Endothelial cell (in vitro differentiated cells): Measurements from ENCODE around the gene KRT17. TPM values are rescaled to one million over a fixed set of nuclear protein-coding genes. Genes with fewer than 3 reads are reported as not detected.
"Not testable (repeated sequence)": the region's sequence is repeated elsewhere in the genome, so short reads cannot be mapped to it uniquely, and the experiment has no call there.

Experiments
- DNase-seq: peaks from one replicate; pipeline ENCODE4 v3.0.0; 2021; ENCODE audit warnings: low spot score
- H3K27ac Mint-ChIP-seq: one replicate; pipeline ENCODE4 v1.8.0; 2021; ENCODE audit warnings: mixed read lengths, inconsistent platforms; ENCODE audit not compliant: unreplicated experiment
- H3K27me3 Mint-ChIP-seq: one replicate; pipeline ENCODE4 v1.8.0; 2021; ENCODE audit warnings: mild to moderate bottlenecking, moderate library complexity, mixed read lengths, inconsistent platforms; ENCODE audit not compliant: unreplicated experiment
- H3K36me3 Mint-ChIP-seq: one replicate; pipeline ENCODE4 v1.8.0; 2021; ENCODE audit warnings: mild to moderate bottlenecking, low read depth, mixed read lengths, inconsistent platforms; ENCODE audit not compliant: unreplicated experiment
- H3K4me1 Mint-ChIP-seq: one replicate; pipeline ENCODE4 v1.8.0; 2021; ENCODE audit warnings: mild to moderate bottlenecking, mixed read lengths, inconsistent platforms; ENCODE audit not compliant: unreplicated experiment
- H3K4me3 Mint-ChIP-seq: one replicate; pipeline ENCODE4 v1.8.0; 2021; ENCODE audit warnings: mild to moderate bottlenecking, mixed read lengths, inconsistent platforms; ENCODE audit not compliant: unreplicated experiment
- H3K9me3 Mint-ChIP-seq: one replicate; pipeline ENCODE4 v1.8.0; 2021; ENCODE audit warnings: mixed read lengths, inconsistent platforms; ENCODE audit not compliant: unreplicated experiment
- CTCF ChIP-seq: fragments of 200-600 bp; sonication (generic); IDR thresholded peaks from one replicate; pipeline ENCODE4 v1.5.0; 2021; ENCODE audit warnings: antibody characterized with exemption; ENCODE audit not compliant: unreplicated experiment
- total RNA-seq: library from RNA; stranded (reverse); fragmentation: NEBNext Ultra II Directional; extraction: Animal tissue kit (Norgen Biotek cat#: 25700); gene quantifications from one replicate; pipeline ENCODE4 v1.2.1, GENCODE V29; 2021; ENCODE audit not compliant: unreplicated experiment

KRT17 gene
- total RNA-seq, 1 donor from 2014 or later, result not detected

GRCh38 chr17:41610965-41611640, 13.3 kb downstream of the KRT17 start:
- H3K27me3 Mint-ChIP-seq, result peaks cover 6% of the 10 kb centered on the region
- no peak for DNase-seq
- H3K4me3 Mint-ChIP-seq, result no peak overlapping the region
- no peaks in the 10 kb centered on the region for H3K9me3 Mint-ChIP-seq
- no peak overlapping the region for H3K27ac Mint-ChIP-seq
- no peak for TF ChIP-seq CTCF
- H3K36me3 Mint-ChIP-seq, result peaks cover 4% of the 10 kb centered on the region
- no peaks in the 10 kb centered on the region for H3K4me1 Mint-ChIP-seq

GRCh38 chr17:41610061-41610517, 14.3 kb downstream of the KRT17 start:
- H3K36me3 Mint-ChIP-seq, H3K27me3 Mint-ChIP-seq, H3K9me3 Mint-ChIP-seq, H3K4me3 Mint-ChIP-seq, H3K27ac Mint-ChIP-seq, H3K4me1 Mint-ChIP-seq: not testable (repeated sequence)
- DNase-seq, result peak; percentile 32

GRCh38 chr17:41606930-41607329, 17.4 kb downstream of the KRT17 start:
- H3K9me3 Mint-ChIP-seq, H3K36me3 Mint-ChIP-seq, H3K4me1 Mint-ChIP-seq, H3K27me3 Mint-ChIP-seq, H3K4me3 Mint-ChIP-seq, DNase-seq: not testable (repeated sequence)
- H3K27ac Mint-ChIP-seq, result peak overlapping the region; percentile 38

GRCh38 chr17:41602524-41602923, 21.9 kb downstream of the KRT17 start:
- Mint-ChIP-seq H3K4me3 (no peak overlapping the region), H3K27me3 (no peaks in the 10 kb centered on the region), H3K36me3 (peaks cover 3% of the 10 kb centered on the region), H3K27ac (no peak overlapping the region), H3K4me1 (no peaks in the 10 kb centered on the region), H3K9me3 (peaks cover 3% of the 10 kb centered on the region)
- DNase-seq, result no peak
- no peak for TF ChIP-seq CTCF

GRCh38 chr17:41600318-41600717, 24.1 kb downstream of the KRT17 start:
- Mint-ChIP-seq H3K36me3 (no peaks in the 10 kb centered on the region), H3K27ac (no peak overlapping the region), H3K4me1 (no peaks in the 10 kb centered on the region), H3K4me3 (no peak overlapping the region), H3K9me3 (peaks cover 3% of the 10 kb centered on the region), H3K27me3 (no peaks in the 10 kb centered on the region)
- no peak for DNase-seq
- no peak for TF ChIP-seq CTCF

- Mint-ChIP-seq H3K9me3 (no peaks in the 10 kb centered on the region), H3K27ac (no peak overlapping the region)
- TF ChIP-seq CTCF, result no peak
These were observed 24.7 kb downstream of the KRT17 start for GRCh38 chr17:41599680-41600079.

More at GRCh38 chr17:41599680-41600079, 24.7 kb downstream of the KRT17 start:
- H3K36me3 Mint-ChIP-seq, result no peaks in the 10 kb centered on the region
- DNase-seq, result no peak
- H3K4me3 Mint-ChIP-seq, result no peak overlapping the region
- H3K27me3 Mint-ChIP-seq, result no peaks in the 10 kb centered on the region
- H3K4me1 Mint-ChIP-seq, result no peaks in the 10 kb centered on the region
